PC-9 (cell line): Measurements from ENCODE around the gene ABCD4.

Source experiments
- CTCF ChIP-seq: fragments of 200-600 bp; sonication (generic); conservative IDR thresholded peaks from 2 replicates; pipeline ENCODE4 v1.6.1; 2017; ENCODE audit warnings: mixed run types, antibody characterized with exemption, mild to moderate bottlenecking, moderate library complexity
- EZH2 ChIP-seq: fragments of 200-600 bp; sonication (generic); IDR thresholded peaks from 2 replicates; pipeline ENCODE4 v1.8.0; 2017; ENCODE audit warnings: antibody characterized with exemption, low read depth

DNA sequence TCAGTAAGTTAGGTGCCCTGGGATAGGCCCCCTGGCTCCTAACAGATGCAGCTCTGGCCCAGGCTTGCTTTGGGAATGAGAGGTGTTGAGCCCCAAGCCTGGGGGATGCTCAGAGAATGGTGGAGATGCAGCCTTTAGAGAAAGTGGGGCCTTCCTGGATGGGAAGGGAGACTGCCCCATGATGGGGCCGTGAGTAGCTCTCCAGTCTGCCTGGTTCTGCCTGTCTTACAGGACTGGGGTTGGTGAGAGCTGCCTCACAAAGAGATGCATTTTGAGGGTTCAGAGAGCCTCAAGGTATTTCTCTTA is 45.0 kb upstream of the ABCD4 start:
- TF ChIP-seq CTCF (no peak), EZH2 (no peak)
